Cerebellar cortex (tissue), 1 donor: ENCODE results near the gene ABHD1.

Experiments used
- DNase-seq: peaks from one replicate; pipeline ENCODE4 v3.0.0-alpha.2; 2015; ENCODE audit warnings: low spot score

ABHD1 gene

DNA sequence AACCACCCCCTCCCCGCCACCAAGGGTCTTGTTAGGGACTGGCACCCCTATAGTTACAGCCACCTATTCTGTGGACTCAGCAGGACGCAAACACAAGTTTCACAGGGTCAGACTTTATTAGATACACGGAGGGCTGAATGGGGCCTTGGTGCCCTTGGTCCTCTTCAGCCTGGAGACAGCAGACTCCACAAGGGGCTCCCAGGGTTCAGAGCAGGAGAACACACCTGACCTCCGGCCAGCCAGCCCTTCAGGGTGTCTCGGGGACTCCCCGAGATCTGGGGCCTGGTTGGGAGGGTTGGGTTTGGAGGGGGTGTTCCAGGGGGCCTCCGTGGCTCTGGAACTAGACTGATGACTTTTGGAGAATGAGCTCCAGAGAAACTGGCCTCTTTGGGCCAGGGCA, 13.1 kb downstream of the ABHD1 start:
- no peak for DNase-seq

DNA sequence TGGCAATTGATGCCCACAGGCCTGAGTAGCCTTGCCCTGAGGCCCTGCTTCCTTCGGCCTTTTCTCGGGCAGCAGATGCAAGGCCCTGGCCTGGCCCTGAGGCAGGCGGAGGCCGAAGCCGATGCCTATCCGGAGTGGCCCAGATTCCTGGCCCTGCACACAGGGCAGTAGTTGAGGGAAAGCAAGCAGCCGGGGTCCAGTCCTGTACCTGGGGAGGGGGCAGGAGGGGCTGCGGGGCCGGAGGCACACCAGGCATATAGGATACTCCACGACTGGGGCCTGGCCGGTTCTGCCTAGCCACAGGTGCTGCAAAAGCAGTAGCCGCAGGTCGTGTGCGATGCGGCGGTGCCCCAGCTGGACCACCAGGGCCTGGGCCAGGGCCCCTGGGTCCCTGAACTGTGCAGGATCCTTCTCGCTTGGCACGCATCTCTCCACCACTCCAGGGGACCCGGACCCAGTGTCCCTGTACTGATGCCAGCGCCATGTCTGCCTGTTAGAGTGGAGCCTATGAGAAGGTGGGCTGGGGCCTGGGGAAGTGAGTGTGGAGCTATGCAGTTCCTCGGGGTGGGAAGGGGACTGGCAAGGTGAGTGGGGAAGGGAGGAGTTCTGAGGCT, 13.8 kb downstream of the ABHD1 start:
- no peak for DNase-seq

DNA sequence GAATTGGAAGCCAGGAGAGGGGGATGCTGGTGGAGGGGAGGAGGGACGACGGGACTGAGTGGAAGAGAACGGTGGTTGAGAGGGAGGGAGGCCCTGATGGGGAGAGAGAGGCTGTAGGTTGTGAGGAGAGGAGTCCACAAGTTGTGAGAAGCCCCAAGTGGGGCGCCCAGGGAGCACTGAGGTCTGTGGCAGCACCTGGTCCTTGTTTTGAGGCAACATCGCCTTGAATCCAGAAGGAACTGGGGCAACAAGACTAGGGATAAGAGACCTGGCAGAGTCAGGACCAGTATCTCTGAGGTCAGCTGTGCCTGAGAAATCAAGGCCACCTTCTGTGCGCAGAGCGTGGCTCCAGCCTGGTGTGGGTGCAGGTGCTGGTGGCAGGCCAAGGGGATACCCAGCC, 14.5 kb downstream of the ABHD1 start:
- no peak for DNase-seq

DNA sequence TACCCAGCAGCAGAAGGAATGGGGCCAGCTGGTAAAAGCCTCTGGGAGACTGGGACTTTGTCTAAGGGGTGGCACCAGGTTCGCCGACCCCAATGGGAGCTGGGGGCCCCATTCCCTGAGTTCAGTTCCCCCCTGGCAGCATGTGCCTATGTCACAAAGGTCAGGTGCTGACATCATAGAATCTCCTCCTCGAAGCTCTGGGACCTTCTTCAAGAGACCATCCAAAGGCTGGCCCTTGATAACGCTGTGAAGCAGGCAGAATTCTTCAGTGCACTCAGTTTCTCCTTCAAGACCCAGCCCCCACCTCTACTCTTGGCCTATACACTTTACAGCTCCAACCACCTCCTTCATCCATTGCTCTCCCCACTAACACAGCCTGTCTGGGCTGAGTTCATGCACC, 15.7 kb downstream of the ABHD1 start, which contains the start of gene PRR30:
TSS of gene PRR30 (minus strand) at position 101 of the 400 bp plus-strand sequence. CDS start 1,081 bp downstream, outside the sequence.
- DNase-seq, result no peak

DNA sequence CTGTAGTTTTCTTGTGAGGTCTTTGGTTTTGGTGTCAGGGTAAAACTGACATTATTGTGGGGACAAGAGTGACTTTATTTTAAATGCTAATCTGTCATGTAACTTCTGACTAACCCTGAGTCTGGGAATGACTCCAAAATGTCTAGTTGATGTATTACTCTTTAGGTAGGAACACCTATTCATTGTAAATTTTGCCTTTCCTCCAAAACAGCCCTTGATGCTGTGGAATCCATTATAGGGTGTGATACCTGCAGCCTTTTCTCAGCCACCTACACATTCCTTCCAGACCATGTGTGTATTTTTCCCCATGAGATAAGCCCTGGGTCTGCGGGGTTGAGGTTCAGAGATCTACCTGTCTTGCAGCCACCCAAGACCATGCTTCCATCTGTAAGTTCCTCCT, 19.7 kb downstream of the ABHD1 start:
- no peak for DNase-seq

DNA sequence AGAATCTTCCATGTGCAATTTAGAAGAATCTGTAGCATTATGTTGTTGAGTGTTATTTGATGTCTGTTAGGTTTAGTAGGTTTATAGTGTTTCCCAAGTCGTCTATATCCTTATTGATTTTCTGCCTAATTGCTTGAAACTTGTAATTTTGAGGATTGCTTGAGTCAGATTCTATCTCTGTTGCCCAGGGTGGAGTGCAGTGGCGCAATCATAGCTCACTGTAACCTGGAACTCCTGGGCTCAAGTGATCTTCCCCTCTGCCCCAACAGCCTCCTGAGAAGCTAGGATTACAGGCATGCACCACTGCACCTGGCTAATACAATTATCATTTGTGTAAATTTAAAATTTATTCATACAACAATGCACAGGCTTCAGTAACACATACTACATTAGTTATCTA, 22.1 kb downstream of the ABHD1 start:
- DNase-seq, result no peak

DNA sequence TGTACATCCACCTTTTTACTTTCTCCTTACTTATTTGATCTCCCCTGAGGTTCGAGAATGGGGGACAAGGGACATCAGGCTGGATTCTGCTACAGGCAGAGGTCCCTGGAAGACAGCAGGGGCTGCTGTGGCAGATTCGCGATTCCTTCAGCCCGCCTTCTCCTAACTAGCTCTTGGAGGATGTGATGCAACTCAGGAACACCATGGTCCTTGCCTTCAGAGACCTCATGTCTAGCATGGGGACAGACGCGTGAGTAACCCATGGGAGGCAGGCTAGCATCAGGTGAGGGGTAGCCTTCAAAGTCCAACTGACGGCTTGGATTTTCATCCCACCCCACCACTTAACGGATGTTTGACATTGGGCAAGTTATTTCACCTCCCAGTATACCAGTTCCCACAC, 24.3 kb downstream of the ABHD1 start:
- DNase-seq, result no peak

DNA sequence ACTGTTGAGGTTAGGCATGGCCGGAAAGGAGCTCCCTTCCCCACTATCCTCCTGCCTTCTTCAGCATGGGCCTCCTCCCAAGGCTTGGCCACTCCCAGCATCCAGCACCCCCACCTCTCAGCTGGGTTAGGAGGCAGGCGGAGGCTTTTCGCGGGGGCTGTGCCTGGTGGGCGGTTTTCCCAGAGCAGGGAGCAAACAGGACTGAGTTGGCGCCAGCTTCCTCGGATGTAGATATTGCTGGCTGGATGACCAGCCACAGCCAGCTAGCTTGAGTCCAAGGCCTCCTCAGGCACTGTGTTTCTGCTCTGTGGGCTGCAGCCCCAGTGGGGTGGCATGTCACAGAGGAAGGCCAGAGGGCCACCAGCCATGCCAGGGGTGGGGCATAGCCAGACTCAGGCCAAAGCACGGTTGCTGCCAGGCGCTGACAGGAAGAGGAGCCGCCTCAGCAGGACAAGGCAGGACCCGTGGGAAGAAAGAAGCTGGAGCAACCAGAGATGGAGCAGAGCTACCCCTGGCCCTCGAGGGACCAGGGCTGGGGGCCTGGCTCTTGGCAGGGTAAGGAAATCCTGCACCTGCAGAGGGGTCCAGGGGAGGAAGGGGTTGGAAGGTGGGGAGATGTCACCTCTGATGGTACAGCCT, 25.3 kb downstream of the ABHD1 start, which contains the start of gene TCF23:
TSS of gene TCF23 (plus strand) at position 204 of the 639 bp plus-strand sequence. CDS start at position 334, 130 bp downstream.
- no peak for DNase-seq

DNA sequence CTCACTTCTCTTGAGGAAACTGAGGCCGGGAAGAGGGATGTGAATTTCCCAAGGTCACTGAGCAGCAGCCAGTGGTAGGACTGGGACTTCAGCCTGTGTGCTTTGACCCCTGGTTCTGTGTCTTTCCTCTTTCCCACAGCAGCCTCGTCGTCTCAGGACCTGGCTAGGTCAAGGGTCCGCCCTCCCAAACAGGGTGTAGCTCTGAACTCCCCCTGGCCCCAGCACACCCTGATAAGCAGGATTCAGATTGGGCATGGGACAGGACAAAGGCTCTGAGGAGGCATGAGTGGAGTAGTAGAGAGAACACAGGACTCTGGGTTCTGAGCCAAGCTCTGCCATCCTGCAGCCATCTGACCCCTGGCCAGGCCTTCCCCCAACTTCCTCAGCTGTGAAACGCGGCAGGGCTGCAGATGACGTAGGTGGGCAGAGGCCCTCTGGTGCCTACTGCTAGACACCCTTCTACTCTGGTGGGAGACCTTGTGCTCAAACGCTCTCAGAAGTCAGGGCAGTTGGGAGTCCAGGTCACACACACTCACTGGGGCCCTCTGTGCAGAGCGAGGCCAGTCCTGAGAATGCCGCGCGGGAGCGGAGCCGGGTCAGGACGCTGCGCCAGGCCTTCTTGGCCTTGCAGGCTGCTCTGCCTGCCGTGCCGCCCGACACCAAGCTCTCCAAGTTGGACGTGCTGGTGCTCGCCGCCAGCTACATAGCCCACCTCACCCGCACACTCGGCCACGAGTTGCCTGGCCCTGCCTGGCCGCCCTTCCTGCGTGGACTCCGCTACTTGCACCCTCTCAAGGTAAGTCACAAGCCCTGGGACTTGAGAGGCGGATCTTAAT, 26.2 kb downstream of the ABHD1 start:
- DNase-seq, result no peak

DNA sequence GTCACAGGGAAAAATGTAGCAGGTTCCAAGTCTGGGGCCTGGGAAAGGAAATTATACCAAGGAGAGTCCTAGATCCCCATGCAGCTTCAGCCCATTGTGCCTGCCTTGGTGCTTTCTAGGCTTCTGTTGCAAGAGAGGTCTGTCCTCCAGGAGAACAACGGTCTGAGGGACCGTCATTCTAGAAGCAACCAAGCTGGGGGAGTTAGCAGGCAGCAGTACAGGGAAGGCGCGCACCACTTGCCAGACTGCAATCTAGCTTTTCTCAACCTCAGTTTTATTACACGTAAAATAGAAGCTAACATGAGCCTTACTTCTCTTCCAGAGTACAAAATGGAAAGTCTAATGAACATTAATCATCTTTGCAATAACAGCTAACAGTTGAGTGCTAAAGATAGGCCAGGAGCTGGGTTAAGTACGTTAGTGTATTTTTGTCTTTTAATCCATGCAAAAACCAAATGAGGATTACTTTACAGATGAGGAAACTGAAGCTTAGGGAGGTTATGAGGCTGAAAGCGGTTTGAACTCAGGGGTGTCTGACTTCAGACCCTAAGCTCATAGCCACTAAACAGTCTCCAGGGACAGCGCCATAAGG, 27.1 kb downstream of the ABHD1 start:
- DNase-seq, result no peak

DNA sequence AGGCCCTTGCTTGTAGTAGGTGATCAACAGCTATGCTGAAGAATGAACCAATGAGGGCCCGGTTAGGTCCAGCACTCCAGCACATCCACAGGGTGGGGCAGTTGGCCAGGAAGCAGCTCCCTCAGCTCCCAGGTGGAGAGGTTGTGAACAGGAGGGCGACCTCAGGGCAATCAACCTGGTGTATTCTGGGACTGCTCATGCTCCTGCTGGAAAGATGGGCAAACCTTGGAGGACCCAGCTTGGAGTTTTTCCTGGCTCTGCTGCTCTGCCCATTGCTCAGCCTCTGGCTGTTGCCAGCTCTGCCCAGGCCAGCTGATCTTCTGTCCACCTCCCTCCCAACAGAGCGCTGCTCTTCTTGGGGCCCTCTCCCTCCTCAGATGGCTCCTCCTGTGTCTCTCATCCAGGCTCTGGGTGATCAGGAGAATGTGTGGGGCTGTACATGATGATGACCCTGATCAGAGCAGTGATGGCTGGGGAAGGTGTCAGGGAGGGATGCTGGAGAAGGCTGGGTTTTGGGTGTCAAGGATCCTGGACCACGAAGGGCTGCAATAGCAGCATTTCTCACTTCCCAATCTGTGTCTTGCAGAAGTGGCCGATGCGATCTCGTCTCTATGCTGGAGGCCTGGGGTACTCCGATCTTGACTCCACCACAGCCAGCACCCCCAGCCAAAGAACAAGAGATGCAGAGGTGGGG, 28.6 kb downstream of the ABHD1 start:
- DNase-seq, result no peak

DNA sequence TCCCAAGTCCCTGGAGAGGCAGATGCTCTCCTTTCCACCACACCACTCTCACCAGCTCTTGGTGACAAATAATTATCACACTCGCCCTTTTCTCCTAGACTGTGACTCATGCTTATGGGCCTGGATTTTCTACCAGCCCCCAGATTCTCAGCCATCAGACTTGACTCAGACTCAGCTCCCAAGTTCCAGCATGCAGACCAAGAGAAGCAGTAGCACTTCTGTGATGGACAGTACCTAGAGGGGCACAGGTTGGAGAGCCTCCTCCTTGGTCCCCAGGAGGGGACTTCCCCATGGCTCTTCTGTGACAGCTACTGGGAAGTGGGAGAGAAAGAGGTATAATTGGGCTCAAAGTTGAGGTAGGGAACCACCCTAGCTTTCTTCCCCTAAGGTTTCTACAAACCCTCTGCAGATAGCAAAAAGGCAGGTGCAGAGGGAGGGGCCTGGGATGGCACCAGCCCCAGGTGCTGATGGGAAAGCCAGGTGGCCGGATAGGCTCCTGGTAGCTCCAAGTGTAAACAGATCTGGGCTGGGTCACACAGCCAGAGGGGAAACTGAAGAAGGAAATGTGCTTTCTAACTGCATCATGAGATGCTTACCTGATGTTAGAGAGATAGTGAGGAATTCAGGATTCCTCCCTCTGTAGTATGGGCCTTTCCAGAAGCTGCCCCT, 29.3 kb downstream of the ABHD1 start:
- no peak for DNase-seq

DNA sequence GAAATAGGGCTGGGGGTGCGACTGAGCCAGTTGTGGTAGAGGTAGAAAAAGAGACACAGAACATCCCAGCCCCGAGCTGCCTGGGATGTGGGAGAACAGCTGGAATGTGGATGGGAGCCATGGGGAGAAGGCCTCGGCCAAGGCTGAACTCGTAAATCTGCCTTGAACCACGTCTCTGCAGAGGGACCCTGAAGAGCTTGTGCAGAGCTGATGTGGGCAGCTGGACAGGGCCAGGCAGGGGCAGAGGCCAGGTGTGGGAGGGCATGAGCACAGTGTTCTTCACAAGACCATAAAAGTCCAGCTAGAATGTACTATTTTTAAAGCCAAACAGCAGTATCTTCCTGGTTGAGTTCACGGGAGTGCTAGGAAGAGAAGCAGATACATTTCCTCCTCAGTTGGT, 30.9 kb downstream of the ABHD1 start:
- DNase-seq, result no peak

DNA sequence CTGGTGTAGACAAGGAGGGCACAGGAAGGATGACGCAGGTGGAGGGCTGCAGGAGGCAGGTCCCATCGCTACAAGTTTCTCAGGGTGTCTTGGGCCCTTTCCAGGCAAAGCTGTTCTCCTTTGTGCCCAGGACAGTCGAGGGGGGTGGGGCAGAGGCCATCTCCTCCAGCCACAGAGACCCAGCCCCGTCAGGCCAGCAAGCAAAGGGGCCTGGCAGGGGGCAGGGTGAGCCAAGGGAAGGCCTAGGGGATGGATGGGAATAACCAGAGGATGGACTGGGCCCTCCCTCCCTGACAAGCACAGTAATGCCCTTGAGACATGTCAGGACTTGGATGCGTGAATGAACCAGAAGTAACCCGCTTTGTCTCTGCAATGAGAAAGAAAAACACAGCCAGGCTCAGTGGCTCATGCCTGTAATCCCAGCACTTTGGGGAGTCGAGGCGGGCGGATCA, 31.5 kb downstream of the ABHD1 start:
- DNase-seq, result no peak

DNA sequence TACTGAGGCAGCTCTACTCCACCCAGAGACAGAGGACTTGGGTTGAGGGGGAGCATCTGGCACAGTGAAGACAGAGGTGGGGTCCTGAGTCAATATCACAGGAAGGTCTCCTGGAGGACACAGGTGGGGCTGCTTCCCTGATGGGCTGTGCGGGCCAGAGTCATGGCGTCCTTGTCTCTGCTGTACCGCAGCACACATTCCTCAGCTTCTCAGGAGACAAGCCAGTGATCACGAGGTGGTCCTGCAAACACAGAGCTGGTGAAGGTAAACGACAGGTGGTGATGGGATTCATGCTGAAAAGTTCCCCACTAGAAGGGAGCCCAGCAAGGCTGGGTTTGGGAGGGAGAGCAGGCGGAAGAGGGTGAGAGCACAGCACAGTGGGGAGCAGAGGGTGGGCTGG, 34.9 kb downstream of the ABHD1 start:
- DNase-seq, result no peak

DNA sequence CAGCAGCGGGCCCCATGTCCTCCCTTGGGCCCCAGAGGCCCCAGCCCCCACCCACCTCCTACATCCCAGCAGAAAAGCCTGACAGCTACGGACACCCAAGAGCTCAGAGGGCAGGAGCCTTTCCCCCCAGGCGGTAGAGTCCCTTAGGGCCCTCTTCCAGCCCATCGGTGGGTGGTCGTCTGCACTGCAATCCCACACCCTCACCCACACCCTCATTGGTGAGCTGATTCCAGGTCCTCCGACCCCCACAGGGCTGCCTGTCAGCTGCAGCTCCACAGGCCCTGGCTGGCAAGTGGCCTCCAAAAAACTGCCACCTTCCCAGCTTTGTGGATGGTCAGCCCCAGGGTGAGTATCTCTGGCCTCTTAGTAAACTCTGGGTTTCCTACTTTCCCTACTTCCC, 35.7 kb downstream of the ABHD1 start:
- no peak for DNase-seq

DNA sequence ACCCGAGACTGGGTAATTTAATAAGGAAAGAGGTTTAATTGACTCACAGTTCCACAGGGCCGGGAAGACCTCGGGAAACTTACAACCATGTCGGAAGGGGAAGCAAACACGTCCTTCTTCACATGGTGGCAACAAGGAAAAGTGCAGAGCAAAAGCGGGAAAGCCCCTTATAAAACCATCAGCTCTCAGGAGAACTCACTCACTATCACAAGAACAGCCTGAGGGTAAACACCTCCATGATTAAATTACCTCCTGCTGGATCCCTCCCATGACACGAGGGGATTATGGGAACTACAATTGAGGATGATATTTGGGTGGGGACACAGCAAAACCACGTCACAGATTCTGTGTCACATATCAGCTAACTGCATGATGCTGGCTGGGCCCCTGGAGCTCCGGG, 36.6 kb downstream of the ABHD1 start:
- DNase-seq, result no peak

DNA sequence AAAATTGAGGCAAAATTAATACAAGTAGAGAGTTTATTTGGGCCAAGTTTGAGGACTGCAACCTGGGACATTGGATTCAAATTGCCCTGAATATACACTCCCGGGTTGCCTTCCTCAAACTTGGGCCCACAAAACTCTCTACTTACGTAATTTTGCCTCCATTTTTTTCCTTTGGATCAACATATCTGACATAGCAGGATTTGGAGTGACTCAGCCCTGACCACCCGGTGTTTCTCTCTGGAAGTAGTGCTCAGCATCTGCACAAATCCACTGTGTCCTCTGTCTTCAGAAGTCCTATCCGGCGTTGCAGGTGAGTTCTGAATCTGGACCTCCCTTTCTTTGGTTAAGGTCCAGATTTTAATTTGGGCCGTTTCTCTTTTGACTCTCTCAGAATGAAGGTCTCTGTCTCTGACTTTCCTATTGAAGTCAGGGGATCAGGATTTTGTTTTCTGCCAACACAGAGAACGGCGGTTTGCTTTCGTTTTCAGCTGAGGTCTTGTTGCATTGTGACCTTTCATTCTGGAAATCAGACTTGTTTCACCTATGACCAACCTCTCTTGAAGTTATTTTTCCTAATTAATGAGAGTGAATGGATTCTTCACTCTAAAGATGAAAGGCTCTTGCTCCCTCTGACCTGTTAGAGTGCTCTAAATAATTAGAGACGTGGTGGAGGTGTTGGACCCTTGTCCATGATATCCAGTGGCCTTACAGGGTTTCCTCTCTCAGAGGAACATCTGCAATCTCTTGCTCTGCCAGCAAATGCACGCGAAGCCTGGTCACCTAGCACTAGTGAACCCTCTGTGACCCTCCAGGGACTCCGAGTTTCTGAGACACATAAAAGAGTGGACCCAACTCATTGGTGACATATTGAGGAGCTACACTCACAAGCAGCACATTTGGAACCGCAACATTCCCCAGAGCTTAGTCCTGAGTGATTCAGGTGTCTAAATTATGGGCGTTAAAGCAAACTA, 38.8 kb downstream of the ABHD1 start:
- no peak for DNase-seq

DNA sequence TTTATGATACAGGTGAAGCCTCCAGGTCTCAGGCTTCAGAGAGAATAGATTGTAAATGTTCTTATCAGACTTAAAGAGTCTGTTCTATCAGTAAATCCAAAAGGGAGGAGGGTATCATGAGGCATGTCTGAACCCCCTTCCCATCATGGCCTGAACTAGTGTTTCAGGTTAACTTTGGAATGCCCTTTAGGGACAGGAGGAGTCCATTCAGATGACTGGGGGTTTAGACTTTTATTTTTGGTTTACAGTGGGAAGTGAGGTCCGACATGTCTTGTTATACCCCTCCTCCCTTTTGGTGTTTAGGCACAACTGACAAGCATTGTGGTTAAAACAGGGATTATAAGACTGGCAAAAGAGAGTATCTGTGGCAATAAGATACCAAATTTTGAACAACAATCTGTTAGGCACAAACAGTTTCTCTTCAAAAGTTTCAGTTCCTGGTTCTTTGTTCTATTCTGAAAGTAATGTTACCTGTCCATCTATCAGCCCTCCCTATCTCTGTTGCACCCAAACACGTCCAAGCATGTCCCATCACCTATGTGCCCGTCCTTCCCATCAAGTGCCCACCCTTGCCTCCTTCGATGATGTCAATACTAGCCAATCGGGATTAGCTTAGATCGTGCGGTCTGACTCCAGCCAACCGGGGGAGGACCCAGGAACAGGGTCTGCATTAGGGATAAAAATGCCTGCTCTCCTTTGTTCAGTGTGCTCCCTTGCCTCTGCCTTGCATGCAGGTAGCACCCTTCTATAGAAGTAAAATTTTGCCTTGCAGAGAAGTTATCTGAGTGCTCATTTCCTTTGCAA, 41.5 kb downstream of the ABHD1 start:
- no peak for DNase-seq
